ENCODE data around the gene CSTA. TPM values are rescaled to one million over a fixed set of nuclear protein-coding genes. Genes with fewer than 3 reads are reported as not detected.

CSTA gene
- 0.75 and 5.1 TPM in 2 replicates for total RNA-seq (ENCODE audit: low replicate concordance)

GRCh38 chr3:122324871-122325323, at the start of gene CSTA:
Gene CSTA, plus strand, starts transcription at chr3:122325248. Its CDS starts 45 bp downstream, at chr3:122325293.

GRCh38 chr3:122382888-122383666, 58.0 kb downstream of the CSTA start, which contains the start of gene MIX23:
Gene MIX23, minus strand, starts transcription at chr3:122383231. Its CDS starts 7 bp downstream, at chr3:122383224.

GRCh38 chr3:122383771-122384697, 59.0 kb downstream of the CSTA start, which contains the start of gene FAM162A:
Gene FAM162A, plus strand, starts transcription at chr3:122384182. Its CDS starts 84 bp downstream, at chr3:122384266.

Other genes with a start within 250 kb of the CSTA start
- gene CASR, start 141.6 kb upstream of the CSTA start, total RNA-seq (ENCODE audit: low replicate concordance), result under 0.01 TPM in 1 of 2 replicates, not detected in the other
- gene MIX23, start 58.0 kb downstream of the CSTA start, total RNA-seq (ENCODE audit: low replicate concordance), result 18.6 and 30.0 TPM in 2 replicates
- gene FAM162A, start 58.9 kb downstream of the CSTA start, total RNA-seq (ENCODE audit: low replicate concordance), result 25.7 and 28.3 TPM in 2 replicates
- gene WDR5B, start 90.8 kb downstream of the CSTA start, total RNA-seq (ENCODE audit: low replicate concordance), result 3.7 and 4.1 TPM in 2 replicates
- gene KPNA1, start 189.7 kb downstream of the CSTA start, total RNA-seq (ENCODE audit: low replicate concordance), result 17.8 and 25.0 TPM in 2 replicates
- 12.0 and 20.2 TPM in 2 replicates for gene PARP9, start 239.1 kb downstream of the CSTA start, total RNA-seq (ENCODE audit: low replicate concordance)
- gene DTX3L, start 239.1 kb downstream of the CSTA start, total RNA-seq (ENCODE audit: low replicate concordance), result 7.7 and 9.6 TPM in 2 replicates

All from smooth muscle cell of the coronary artery (primary cell).